Ishikawa (cell line): ENCODE results near the gene KCNQ1.

ENCODE experiments used
- CEBPB ChIP-seq: IDR thresholded peaks from 2 replicates; pipeline ENCODE4 v1.6.1; 2012
- CREB1 ChIP-seq: IDR thresholded peaks from 2 replicates; pipeline ENCODE4 v1.6.1; 2012; ENCODE audit warnings: low read depth
- EGR1 ChIP-seq: IDR thresholded peaks from 2 replicates; pipeline ENCODE4 v1.6.1; 2012
- EP300 ChIP-seq: IDR thresholded peaks from 2 replicates; pipeline ENCODE4 v1.6.1; 2012; ENCODE audit warnings: borderline replicate concordance
- FOXM1 ChIP-seq: IDR thresholded peaks from 2 replicates; pipeline ENCODE4 v1.6.1; 2012; ENCODE audit warnings: low read depth, borderline replicate concordance
- MAX ChIP-seq: IDR thresholded peaks from 2 replicates; pipeline ENCODE4 v1.6.1; 2012
- NFIC ChIP-seq: IDR thresholded peaks from 2 replicates; pipeline ENCODE4 v1.6.1; 2012
- RAD21 ChIP-seq: IDR thresholded peaks from 2 replicates; pipeline ENCODE4 v1.6.1; 2012; ENCODE audit warnings: low read depth
- TAF1 ChIP-seq: IDR thresholded peaks from 2 replicates; pipeline ENCODE4 v1.6.1; 2012; ENCODE audit warnings: low read depth, mild to moderate bottlenecking
- TCF12 ChIP-seq: IDR thresholded peaks from 2 replicates; pipeline ENCODE4 v1.6.1; 2012; ENCODE audit warnings: low read depth
- TEAD4 ChIP-seq: IDR thresholded peaks from 2 replicates; pipeline ENCODE4 v1.6.1; 2012
- USF1 ChIP-seq: IDR thresholded peaks from 2 replicates; pipeline ENCODE4 v1.6.1; 2012
- YY1 ChIP-seq: IDR thresholded peaks from 2 replicates; pipeline ENCODE4 v1.6.1; 2012; ENCODE audit warnings: low read depth
- ZBTB7A ChIP-seq: IDR thresholded peaks from 2 replicates; pipeline ENCODE4 v1.6.1; 2012; ENCODE audit warnings: low read depth
- TF ChIP-seq, protein P1 (sequence below): IDR thresholded peaks from 2 replicates; pipeline ENCODE4 v1.6.1; 2012; ENCODE audit warnings: low read depth, mild to moderate bottlenecking

KCNQ1 gene

GRCh38 chr11:2693271-2694261 lies 248.8 kb downstream of the KCNQ1 start:
- no peak for TF ChIP-seq MAX
- no peak for TF ChIP-seq NFIC

GRCh38 chr11:2694495-2694894 lies 249.7 kb downstream of the KCNQ1 start:
- TF ChIP-seq TCF12 (no peak), ZBTB7A (no peak), EGR1 (no peak)

DNA sequence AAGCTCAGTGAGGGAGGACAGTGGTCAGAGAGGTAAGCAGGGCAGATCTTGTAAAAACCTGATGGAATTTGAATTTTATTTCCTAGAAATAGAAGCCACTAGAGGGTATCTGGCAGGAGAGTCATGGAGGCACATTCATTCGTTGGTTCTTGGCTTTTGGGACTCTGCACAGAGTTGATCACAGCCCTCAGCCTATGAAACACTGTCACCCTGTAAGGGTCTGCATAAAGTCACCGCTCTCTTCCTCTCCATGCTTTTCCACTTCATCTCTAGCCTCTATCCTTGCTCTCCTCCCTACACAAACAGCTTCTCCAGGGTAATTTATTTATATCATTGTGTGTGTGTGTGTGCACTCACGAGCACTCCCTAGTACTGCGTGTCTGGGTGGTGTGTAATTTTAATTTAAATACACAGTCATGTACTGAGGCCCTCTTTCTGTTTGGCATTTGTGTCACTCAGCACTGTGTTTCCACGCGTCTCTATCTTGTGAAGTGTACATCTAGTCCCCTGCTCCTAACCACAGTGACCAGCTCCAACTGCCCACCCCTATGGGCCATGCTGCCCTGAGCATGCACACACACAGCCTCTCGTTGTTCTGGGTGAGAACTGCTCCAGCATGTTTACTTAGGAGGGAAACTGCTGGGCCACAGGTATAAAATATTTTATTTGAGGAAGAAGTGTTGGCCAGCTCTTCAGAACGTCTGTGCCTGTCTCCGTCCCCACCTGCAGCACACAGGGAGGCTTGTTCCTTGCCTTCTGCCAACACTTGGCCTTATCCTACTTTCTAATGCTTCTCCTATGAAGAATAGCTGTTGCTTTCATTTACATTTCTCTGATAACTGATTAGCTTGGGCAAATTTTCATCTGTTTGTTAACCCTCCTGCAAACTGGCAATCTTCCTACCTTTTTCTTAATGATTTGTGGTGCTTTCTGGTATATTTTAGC lies 250.5 kb downstream of the KCNQ1 start:
- TF ChIP-seq CEBPB (no peak), NFIC (no peak), FOXM1 (no peak), YY1 (no peak), TCF12 (no peak), EP300 (no peak), ZBTB7A (no peak), MAX (no peak)

DNA sequence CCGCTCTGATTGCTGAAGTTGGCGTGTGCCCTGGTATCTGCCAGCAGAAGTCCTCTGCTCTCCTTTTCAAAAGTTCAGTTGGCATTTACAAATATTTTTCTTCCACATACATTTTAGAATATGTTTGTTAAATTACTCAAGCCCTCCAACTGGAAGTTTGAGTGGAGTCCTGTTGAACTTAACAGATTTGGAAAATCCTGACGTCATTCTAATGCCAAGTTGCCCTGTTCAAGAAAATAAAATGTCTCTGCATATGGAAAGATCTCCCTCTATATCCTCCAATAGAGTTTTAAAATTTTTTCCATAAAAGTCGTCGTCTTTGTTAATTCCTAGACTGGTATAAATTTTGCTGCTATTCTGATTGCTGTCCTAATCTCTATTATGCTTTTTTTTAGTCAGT lies 251.6 kb downstream of the KCNQ1 start:
- TF ChIP-seq EGR1, result no peak
- no peak for TF ChIP-seq EP300

DNA sequence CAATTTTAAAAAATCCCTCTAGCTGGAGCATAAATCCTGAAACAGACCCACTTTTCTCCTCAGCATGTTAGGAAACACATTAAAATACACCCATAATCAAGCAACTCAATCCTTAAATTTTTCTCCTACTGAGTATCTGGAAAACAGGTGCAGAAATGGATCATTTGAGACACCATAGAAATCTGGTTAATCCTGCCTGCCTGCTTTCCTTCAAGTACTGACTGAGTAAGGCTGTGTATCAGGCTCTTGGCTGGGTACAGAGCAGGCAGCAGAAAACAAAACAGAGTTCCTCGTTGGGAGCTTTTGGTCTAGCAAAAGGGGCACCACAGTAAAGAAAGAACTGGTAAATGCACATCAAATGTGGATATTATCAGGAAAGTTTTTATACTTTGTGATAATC lies 253.1 kb downstream of the KCNQ1 start:
- TF ChIP-seq ZBTB7A (no peak), CEBPB (no peak), FOXM1 (no peak), YY1 (no peak), CREB1 (no peak), RAD21 (no peak), TCF12 (no peak), EGR1 (no peak)
- TF ChIP-seq, protein P1, sequence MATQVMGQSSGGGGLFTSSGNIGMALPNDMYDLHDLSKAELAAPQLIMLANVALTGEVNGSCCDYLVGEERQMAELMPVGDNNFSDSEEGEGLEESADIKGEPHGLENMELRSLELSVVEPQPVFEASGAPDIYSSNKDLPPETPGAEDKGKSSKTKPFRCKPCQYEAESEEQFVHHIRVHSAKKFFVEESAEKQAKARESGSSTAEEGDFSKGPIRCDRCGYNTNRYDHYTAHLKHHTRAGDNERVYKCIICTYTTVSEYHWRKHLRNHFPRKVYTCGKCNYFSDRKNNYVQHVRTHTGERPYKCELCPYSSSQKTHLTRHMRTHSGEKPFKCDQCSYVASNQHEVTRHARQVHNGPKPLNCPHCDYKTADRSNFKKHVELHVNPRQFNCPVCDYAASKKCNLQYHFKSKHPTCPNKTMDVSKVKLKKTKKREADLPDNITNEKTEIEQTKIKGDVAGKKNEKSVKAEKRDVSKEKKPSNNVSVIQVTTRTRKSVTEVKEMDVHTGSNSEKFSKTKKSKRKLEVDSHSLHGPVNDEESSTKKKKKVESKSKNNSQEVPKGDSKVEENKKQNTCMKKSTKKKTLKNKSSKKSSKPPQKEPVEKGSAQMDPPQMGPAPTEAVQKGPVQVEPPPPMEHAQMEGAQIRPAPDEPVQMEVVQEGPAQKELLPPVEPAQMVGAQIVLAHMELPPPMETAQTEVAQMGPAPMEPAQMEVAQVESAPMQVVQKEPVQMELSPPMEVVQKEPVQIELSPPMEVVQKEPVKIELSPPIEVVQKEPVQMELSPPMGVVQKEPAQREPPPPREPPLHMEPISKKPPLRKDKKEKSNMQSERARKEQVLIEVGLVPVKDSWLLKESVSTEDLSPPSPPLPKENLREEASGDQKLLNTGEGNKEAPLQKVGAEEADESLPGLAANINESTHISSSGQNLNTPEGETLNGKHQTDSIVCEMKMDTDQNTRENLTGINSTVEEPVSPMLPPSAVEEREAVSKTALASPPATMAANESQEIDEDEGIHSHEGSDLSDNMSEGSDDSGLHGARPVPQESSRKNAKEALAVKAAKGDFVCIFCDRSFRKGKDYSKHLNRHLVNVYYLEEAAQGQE, result no peak

- TF ChIP-seq TAF1 (no peak), USF1 (no peak), EP300 (no peak), NFIC (no peak), TEAD4 (no peak), MAX (no peak), EGR1 (no peak), ZBTB7A (no peak), YY1 (no peak), FOXM1 (no peak), TCF12 (no peak), RAD21 (no peak), CEBPB (no peak), CREB1 (no peak)
- TF ChIP-seq, protein P1, result no peak
Measured at GRCh38 chr11:2698386-2699184, 253.8 kb downstream of the KCNQ1 start.
